GM19467 (cell line): ENCODE data around the gene NCLN.

Experiments used
- ATAC-seq: cut with Tn5 transposase; IDR thresholded peaks from one replicate; pipeline ENCODE4 v1.9.1; 2021; ENCODE audit warnings: mild to moderate bottlenecking, moderate library complexity; ENCODE audit not compliant: unreplicated experiment

Gene NCLN

DNA sequence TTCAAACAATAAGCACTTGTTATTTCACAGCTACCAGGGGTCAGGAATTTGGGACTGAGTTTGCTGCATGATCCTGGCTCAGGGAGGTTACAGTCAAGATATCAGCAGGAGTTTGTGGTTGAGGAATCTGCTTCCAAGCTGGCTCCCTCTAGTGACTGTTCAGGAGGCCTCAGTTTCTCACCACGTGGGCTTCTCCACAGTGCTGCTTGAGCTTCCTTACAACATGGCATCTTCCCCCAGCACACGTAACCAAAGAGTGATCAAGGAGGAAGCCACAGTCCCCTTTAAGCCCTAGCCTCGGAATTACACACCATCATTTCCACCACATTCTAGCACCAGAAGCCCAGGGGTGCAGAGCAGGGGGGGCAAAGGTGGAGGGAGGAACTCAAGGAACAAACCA, 67.5 kb downstream of the NCLN start:
- no peak for ATAC-seq

- ATAC-seq: no peak
Observed at GRCh38 chr19:3254520-3254919, 68.8 kb downstream of the NCLN start.

GRCh38 chr19:3257071-3257470, 71.3 kb downstream of the NCLN start:
- ATAC-seq: no peak
